Measurements from ENCODE around the gene PROM1.

Gene PROM1

GRCh38 chr4:15961781-15962510 lies 121.9 kb downstream of the PROM1 start:
- ATAC-seq (ENCODE audit: insufficient read depth, low read depth): peak; percentile 85
- H2AFZ ChIP-seq (ENCODE audit: low read depth, low read length): no peak overlapping the region
- H3K27me3 ChIP-seq (ENCODE audit: insufficient read depth, low read length, poor library complexity): peaks cover 9% of the 10 kb centered on the region
- no peak overlapping the region for H3K27ac ChIP-seq (ENCODE audit: low read length)
- H3K4me2 ChIP-seq (ENCODE audit: insufficient read depth, low read length): no peak overlapping the region
- H3K79me2 ChIP-seq (ENCODE audit: insufficient read depth, low read length): no peaks in the 10 kb centered on the region
- no peak overlapping the region for H3K9ac ChIP-seq (ENCODE audit: low read depth, low read length)
- TF ChIP-seq, protein P1, sequence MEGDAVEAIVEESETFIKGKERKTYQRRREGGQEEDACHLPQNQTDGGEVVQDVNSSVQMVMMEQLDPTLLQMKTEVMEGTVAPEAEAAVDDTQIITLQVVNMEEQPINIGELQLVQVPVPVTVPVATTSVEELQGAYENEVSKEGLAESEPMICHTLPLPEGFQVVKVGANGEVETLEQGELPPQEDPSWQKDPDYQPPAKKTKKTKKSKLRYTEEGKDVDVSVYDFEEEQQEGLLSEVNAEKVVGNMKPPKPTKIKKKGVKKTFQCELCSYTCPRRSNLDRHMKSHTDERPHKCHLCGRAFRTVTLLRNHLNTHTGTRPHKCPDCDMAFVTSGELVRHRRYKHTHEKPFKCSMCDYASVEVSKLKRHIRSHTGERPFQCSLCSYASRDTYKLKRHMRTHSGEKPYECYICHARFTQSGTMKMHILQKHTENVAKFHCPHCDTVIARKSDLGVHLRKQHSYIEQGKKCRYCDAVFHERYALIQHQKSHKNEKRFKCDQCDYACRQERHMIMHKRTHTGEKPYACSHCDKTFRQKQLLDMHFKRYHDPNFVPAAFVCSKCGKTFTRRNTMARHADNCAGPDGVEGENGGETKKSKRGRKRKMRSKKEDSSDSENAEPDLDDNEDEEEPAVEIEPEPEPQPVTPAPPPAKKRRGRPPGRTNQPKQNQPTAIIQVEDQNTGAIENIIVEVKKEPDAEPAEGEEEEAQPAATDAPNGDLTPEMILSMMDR (IDR thresholded peaks at IDR 0.05; ENCODE audit: borderline replicate concordance, extremely low read depth, low read length, poor library complexity, severe bottlenecking): no peak
- no peak for TF ChIP-seq EZH2 (IDR thresholded peaks at IDR 0.05; ENCODE audit: borderline replicate concordance, low read depth, low read length, severe bottlenecking)
- H3K36me3 ChIP-seq (ENCODE audit: insufficient read depth, low read length): no peaks in the 10 kb centered on the region
- H4K20me1 ChIP-seq (ENCODE audit: insufficient read depth, low read length): no peaks in the 10 kb centered on the region
- peak; percentile 50 for DNase-seq
- no peaks in the 10 kb centered on the region for H3K9me3 ChIP-seq (ENCODE audit: insufficient read depth, low read length, severe bottlenecking)
- H3K4me3 ChIP-seq (ENCODE audit: low read depth in 1 of 2, low read length in 2 of 2): no peak overlapping the region
- no peaks in the 10 kb centered on the region for H3K4me1 ChIP-seq (ENCODE audit: insufficient read depth, low read length)

GRCh38 chr4:15958562-15958961 lies 125.3 kb downstream of the PROM1 start:
- no peak for DNase-seq
- ATAC-seq (ENCODE audit: insufficient read depth, low read depth): no peak
- Histone ChIP-seq H2AFZ (ENCODE audit: low read depth, low read length) (no peak overlapping the region), H3K36me3 (ENCODE audit: insufficient read depth, low read length) (no peaks in the 10 kb centered on the region), H3K9me3 (ENCODE audit: insufficient read depth, low read length, severe bottlenecking) (peaks cover 4% of the 10 kb centered on the region), H3K27ac (ENCODE audit: low read length) (no peak overlapping the region), H4K20me1 (ENCODE audit: insufficient read depth, low read length) (no peaks in the 10 kb centered on the region), H3K79me2 (ENCODE audit: insufficient read depth, low read length) (no peaks in the 10 kb centered on the region), H3K27me3 (ENCODE audit: insufficient read depth, low read length, poor library complexity) (peaks cover 5% of the 10 kb centered on the region), H3K4me3 (ENCODE audit: low read depth in 1 of 2, low read length in 2 of 2) (no peak overlapping the region), H3K9ac (ENCODE audit: low read depth, low read length) (no peak overlapping the region), H3K4me2 (ENCODE audit: insufficient read depth, low read length) (no peak overlapping the region), H3K4me1 (ENCODE audit: insufficient read depth, low read length) (no peaks in the 10 kb centered on the region)
- no peak for TF ChIP-seq EZH2 (IDR thresholded peaks at IDR 0.05; ENCODE audit: borderline replicate concordance, low read depth, low read length, severe bottlenecking)
- TF ChIP-seq, protein P1 (IDR thresholded peaks at IDR 0.05; ENCODE audit: borderline replicate concordance, extremely low read depth, low read length, poor library complexity, severe bottlenecking): no peak

DNA sequence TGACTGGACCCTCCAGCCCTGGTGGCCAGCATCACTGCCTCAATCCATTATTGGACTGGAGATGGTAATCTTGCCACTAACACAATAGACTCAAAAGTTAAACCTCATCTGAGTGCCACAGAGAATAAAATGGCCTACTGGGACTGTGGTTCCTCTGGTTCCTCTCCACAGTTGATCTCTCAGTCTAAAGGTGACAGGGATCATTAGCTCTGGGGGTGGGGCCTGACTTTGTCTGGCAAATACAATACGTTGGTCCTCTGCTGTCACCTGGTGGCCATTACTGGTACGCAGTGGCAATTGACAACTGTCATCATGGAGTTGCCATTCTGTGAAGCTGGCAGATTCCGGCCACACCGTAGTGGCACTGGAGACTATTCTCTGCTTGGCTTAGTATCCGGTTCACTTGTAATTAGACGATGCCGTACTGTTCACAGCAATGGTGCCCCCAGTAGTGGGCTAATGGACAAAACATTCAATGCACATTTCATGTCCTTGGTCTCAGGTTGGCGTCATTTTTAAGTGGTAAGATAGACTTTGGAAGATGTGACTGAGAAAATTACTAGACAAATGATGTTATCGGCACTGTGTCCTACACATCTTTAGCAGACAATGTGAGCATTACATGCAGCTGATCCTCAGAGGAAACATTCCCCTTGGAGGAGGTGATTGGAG lies 127.5 kb downstream of the PROM1 start:
- H2AFZ ChIP-seq (ENCODE audit: low read depth, low read length): no peak overlapping the region
- peak; percentile 91 for ATAC-seq (ENCODE audit: insufficient read depth, low read depth)
- DNase-seq: peak; percentile 78
- H3K9ac ChIP-seq (ENCODE audit: low read depth, low read length): no peak overlapping the region
- TF ChIP-seq EZH2 (IDR thresholded peaks at IDR 0.05; ENCODE audit: borderline replicate concordance, low read depth, low read length, severe bottlenecking): no peak
- TF ChIP-seq, protein P1 (IDR thresholded peaks at IDR 0.05; ENCODE audit: borderline replicate concordance, extremely low read depth, low read length, poor library complexity, severe bottlenecking): peak; percentile 94
- H3K79me2 ChIP-seq (ENCODE audit: insufficient read depth, low read length): no peaks in the 10 kb centered on the region
- H4K20me1 ChIP-seq (ENCODE audit: insufficient read depth, low read length): no peaks in the 10 kb centered on the region
- H3K4me2 ChIP-seq (ENCODE audit: insufficient read depth, low read length): no peak overlapping the region
- no peak overlapping the region for H3K4me3 ChIP-seq (ENCODE audit: low read depth in 1 of 2, low read length in 2 of 2)
- H3K27ac ChIP-seq (ENCODE audit: low read length): no peak overlapping the region
- H3K4me1 ChIP-seq (ENCODE audit: insufficient read depth, low read length): no peaks in the 10 kb centered on the region
- H3K36me3 ChIP-seq (ENCODE audit: insufficient read depth, low read length): no peaks in the 10 kb centered on the region
- peaks cover 4% of the 10 kb centered on the region for H3K9me3 ChIP-seq (ENCODE audit: insufficient read depth, low read length, severe bottlenecking)
- peaks cover 5% of the 10 kb centered on the region for H3K27me3 ChIP-seq (ENCODE audit: insufficient read depth, low read length, poor library complexity)

Measured in DND-41 (cell line).